Upper lobe of left lung (tissue), 4 donors: ENCODE measurements around the gene ASPRV1.

Source experiments
- CTCF ChIP-seq, 6 experiments: fragments of 450-650 bp in 4 of 6; fragments of 200-600 bp in 2 of 6; sonication (generic) in 2 of 6; IDR thresholded peaks; one replicate each; pipeline ENCODE4 v1.5.1; 2016 to 2019; ENCODE audit warnings: antibody characterized with exemption in 6 of 6
- EP300 ChIP-seq, 4 donors: sonication (generic); formaldehyde crosslinking; IDR thresholded peaks; one replicate each; pipeline ENCODE4 v1.5.1; 2017; ENCODE audit warnings: antibody characterized with exemption in 4 of 4, control low read depth in 2 of 4
- POLR2A ChIP-seq, 4 donors: fragments of 450-650 bp; IDR thresholded peaks; one replicate each; pipeline ENCODE4 v1.5.1; 2016 to 2017; ENCODE audit warnings: antibody characterized with exemption in 4 of 4, mild to moderate bottlenecking in 2 of 4

DNA sequence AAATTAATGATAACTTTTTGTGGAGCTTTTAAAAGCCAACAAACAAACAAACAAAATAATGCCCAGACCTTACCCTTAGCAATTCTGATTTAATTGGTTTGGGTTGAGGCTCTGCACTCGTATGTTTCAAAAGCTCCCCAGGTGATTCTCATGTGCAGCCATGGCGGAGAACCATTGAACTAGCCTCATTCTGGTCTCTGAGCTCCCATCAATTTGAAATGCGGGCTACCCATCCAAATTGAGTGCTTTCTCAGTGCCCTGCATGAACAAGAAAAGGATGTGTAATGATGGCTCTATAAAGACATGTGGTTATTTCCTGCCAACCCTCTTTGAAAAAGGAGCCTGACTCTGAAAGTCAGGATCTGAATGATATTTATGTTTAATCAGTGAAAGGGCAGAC, 38.3 kb downstream of the ASPRV1 start:
- TF ChIP-seq EP300 (IDR thresholded peaks at IDR 0.05) (no peak), CTCF (IDR thresholded peaks at IDR 0.05) (no peak), POLR2A (IDR thresholded peaks at IDR 0.05) (no peak)
